Thoracic aorta (tissue), 2 donors: Measurements from ENCODE around the gene MGAT5. TPM values are rescaled to one million over a fixed set of nuclear protein-coding genes. Genes with fewer than 3 reads are reported as not detected.

Experiments used
- ATAC-seq: fragments of 150-250 bp; one replicate; pipeline ENCODE4 v1.8.0; 2017; ENCODE audit warnings: low read depth; ENCODE audit not compliant: insufficient number of reproducible peaks, low FRiP score
- DNase-seq: peaks from one replicate; pipeline ENCODE4 v3.0.0-alpha.2; 2020; ENCODE audit warnings: low spot score
- H3K27ac ChIP-seq, 2 donors: fragments of 200-600 bp; sonication (generic); 1 replicate in 1 of 2; 2 replicates in 1 of 2; pipeline ENCODE4 v1.5.1; 2016; ENCODE audit warnings: mild to moderate bottlenecking in 2 of 2, moderate library complexity in 2 of 2
- H3K27me3 ChIP-seq: fragments of 200-600 bp; sonication (generic); replicated peaks from 2 replicates; pipeline ENCODE4 v1.6.0; 2016; ENCODE audit warnings: mild to moderate bottlenecking; ENCODE audit not compliant: insufficient read depth
- H3K36me3 ChIP-seq: fragments of 200-600 bp; sonication (generic); one replicate; pipeline ENCODE4 v1.5.1; 2016
- H3K4me1 ChIP-seq, 2 donors: fragments of 200-600 bp; sonication (generic); 1 replicate in 1 of 2; 2 replicates in 1 of 2; pipeline versions ENCODE4 v1.5.1 to v1.6.0; 2016; ENCODE audit warnings: low read depth in 2 of 2, mild to moderate bottlenecking in 1 of 2; ENCODE audit not compliant: control insufficient read depth in 1 of 2
- H3K4me3 ChIP-seq: fragments of 200-600 bp; sonication (generic); 2 replicates; pipeline ENCODE4 v1.5.1; 2016; ENCODE audit warnings: mild to moderate bottlenecking
- H3K9me3 ChIP-seq: fragments of 200-600 bp; sonication (generic); 2 replicates; pipeline ENCODE4 v1.5.1; 2016
- total RNA-seq, 2 donors: library from RNA; depleted of rRNA; stranded (reverse); fragments of >200 nt; gene quantifications; one replicate each; pipeline versions ENCODE4 v1.1.0 to v1.2.3, GENCODE V29; 2016
- TF ChIP-seq, protein P1 (sequence below): fragments of 200-600 bp; sonication (generic); IDR thresholded peaks from one replicate; pipeline ENCODE4 v1.5.1; 2019; ENCODE audit warnings: antibody characterized with exemption

The MGAT5 gene
- total RNA-seq, 2 donors from 2014 or later: 43.9 to 95.3 TPM

DNA sequence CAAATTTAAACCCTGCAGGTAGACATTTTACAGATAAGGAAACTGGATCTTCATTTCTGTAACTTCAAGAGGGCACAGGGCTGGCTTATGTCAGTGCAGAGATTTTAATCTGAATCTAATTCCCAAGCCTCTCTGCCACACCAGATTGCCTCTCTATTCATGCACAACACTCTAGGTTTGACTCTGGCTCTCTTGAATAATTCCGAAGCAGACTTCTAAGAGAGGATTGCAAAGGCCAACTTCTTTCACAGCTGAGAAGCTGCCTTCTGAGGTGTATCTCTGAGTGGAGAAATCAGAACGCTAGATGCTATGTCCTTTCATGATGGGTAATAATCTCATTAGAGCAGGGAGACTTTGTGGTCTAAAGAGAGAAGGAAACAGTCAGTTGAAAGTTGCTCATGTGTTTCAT, 20.1 kb upstream of the MGAT5 start:
- Histone ChIP-seq H3K4me3 (no peak overlapping the region), H3K4me1 (peaks cover 4% of the 10 kb centered on the region in 2 donors), H3K27me3 (no peaks in the 10 kb centered on the region), H3K9me3 (no peaks in the 10 kb centered on the region), H3K36me3 (no peaks in the 10 kb centered on the region), H3K27ac (no peak overlapping the region)
- DNase-seq (no peak), ATAC-seq (no peak)
- TF ChIP-seq, protein P1, sequence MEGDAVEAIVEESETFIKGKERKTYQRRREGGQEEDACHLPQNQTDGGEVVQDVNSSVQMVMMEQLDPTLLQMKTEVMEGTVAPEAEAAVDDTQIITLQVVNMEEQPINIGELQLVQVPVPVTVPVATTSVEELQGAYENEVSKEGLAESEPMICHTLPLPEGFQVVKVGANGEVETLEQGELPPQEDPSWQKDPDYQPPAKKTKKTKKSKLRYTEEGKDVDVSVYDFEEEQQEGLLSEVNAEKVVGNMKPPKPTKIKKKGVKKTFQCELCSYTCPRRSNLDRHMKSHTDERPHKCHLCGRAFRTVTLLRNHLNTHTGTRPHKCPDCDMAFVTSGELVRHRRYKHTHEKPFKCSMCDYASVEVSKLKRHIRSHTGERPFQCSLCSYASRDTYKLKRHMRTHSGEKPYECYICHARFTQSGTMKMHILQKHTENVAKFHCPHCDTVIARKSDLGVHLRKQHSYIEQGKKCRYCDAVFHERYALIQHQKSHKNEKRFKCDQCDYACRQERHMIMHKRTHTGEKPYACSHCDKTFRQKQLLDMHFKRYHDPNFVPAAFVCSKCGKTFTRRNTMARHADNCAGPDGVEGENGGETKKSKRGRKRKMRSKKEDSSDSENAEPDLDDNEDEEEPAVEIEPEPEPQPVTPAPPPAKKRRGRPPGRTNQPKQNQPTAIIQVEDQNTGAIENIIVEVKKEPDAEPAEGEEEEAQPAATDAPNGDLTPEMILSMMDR: no peak

DNA sequence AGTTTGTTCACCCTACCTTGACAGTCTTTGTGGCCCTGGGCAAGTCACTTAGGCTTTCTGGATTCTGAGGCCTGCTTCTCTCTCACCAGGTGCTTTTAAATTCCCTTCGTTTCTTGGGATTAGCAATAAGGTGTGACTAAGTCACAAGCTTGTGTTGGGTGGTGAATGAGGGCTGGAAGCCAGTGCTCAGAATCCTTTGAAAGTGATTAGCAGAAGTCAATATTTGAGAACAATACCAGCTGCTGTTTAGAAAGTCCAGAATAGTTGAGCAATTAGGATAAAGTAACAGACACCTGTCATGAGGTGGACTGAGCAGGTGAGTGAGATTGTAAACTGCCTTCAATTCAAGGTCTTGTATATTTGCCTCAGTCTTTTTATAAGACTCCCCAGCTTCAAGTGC, 19.3 kb upstream of the MGAT5 start:
- ATAC-seq: no peak
- H3K4me1 ChIP-seq: peaks cover 4% of the 10 kb centered on the region in 2 donors
- TF ChIP-seq, protein P1: no peak
- no peak overlapping the region for H3K4me3 ChIP-seq
- DNase-seq: no peak
- no peaks in the 10 kb centered on the region for H3K9me3 ChIP-seq
- no peaks in the 10 kb centered on the region for H3K36me3 ChIP-seq
- no peak overlapping the region for H3K27ac ChIP-seq
- H3K27me3 ChIP-seq: no peaks in the 10 kb centered on the region

DNA sequence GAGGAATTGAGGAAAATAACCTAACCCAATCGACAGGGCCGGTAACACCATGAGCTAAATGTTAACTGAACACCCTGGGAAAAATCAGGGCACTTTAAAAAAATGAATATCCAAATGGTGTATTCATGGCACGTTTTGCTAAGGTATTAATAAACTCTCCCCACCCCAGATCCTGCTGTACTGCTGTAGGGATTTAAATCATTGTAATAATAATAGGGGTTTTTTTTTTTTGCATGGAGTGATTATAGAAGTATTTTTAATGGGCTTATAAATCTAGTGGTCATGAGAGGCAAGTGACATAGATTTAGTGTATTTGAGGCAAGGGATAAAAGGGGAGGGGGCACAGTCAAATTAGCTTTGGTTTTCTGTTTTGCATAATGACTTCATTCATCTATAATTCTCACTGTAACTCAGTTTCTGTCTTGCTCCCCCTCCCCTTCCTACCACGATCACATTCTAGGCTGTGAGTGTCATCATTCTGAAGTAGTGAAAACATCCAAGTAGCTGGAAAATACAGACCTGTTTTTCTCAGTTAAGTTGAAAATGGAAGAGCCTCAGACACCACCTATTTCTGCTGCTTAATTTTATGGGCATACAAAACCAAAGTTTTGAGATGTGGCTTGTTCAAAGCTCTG, 18.2 kb upstream of the MGAT5 start:
- DNase-seq (no peak), ATAC-seq (no peak)
- Histone ChIP-seq H3K27me3 (no peaks in the 10 kb centered on the region), H3K4me3 (no peak overlapping the region), H3K36me3 (no peaks in the 10 kb centered on the region), H3K27ac (no peak overlapping the region), H3K9me3 (no peaks in the 10 kb centered on the region), H3K4me1 (peaks cover 4% of the 10 kb centered on the region in 2 donors)
- TF ChIP-seq, protein P1: no peak

DNA sequence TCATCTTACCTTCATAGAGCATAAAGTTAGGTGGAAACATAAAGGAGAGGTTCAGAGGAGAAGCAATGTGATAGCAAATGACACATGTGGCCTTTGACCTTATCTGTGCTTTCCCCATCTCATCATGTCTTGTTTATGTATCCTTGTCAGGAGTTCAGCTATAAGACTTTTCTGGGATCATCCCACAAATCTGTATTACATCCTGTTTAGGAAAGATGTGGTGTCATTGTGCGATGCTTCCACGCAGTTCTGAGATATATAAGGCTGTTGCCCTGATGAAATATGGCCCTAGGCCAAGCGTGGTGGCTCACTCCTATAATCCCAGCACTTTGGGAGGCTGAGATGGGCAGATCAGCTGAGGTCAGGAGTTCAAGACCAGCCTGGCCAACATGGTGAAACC, 15.5 kb upstream of the MGAT5 start:
- TF ChIP-seq, protein P1: no peak
- ATAC-seq (no peak), DNase-seq (no peak)
- no peak overlapping the region for H3K27ac ChIP-seq
- no peak overlapping the region for H3K4me3 ChIP-seq
- no peaks in the 10 kb centered on the region for H3K27me3 ChIP-seq
- no peaks in the 10 kb centered on the region for H3K4me1 ChIP-seq
- H3K9me3 ChIP-seq: no peaks in the 10 kb centered on the region
- no peaks in the 10 kb centered on the region for H3K36me3 ChIP-seq

DNA sequence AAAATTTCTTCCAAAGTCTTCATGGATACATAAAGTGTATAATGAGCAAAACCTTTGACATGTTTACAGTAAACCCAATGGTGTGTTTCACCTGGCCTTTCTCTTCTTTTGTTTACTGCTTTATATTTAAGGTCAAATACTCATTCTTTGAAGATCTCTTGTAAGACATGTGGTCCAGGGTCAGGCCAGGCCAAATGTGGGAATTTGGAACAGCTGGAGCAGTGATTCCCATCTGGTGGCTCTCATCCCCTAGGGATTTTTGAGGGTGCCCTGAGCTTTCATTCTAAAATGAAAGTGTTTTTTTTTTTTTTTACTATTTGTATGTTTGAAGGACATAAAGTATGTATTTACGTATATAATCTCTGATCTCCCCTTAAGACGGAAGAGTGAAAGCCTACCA, 13.8 kb upstream of the MGAT5 start:
- ATAC-seq (no peak), DNase-seq (no peak)
- Histone ChIP-seq H3K4me3 (no peak overlapping the region), H3K36me3 (no peaks in the 10 kb centered on the region), H3K27me3 (no peaks in the 10 kb centered on the region), H3K9me3 (no peaks in the 10 kb centered on the region), H3K4me1 (peaks cover 0 to under 1% of the 10 kb centered on the region in 2 donors), H3K27ac (no peak overlapping the region)
- TF ChIP-seq, protein P1: no peak
